Measurements from ENCODE around the gene CNNM4.

DNA sequence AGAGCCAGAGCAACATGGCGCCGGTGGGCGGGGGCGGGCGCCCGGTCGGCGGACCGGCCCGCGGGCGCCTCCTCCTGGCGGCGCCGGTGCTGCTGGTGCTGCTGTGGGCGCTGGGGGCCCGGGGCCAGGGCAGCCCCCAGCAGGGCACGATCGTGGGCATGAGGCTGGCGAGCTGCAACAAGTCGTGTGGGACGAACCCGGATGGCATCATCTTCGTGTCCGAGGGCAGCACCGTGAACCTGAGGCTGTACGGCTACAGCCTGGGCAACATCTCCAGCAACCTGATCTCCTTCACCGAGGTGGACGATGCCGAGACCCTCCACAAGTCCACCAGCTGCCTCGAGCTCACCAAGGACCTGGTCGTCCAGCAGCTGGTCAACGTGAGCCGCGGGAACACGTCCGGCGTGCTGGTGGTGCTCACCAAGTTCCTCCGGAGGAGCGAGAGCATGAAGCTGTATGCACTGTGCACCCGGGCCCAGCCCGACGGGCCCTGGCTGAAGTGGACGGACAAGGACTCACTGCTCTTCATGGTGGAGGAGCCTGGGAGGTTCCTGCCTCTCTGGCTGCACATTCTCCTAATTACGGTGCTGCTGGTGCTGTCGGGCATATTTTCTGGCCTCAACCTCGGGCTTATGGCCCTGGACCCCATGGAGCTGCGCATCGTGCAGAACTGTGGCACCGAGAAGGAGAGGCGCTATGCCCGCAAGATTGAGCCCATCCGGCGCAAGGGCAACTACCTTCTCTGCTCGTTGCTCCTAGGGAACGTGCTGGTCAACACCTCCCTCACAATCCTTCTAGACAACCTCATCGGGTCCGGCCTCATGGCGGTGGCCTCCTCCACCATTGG lies 507 bp downstream of the CNNM4 start:
- TF ChIP-seq EGR1 (IDR thresholded peaks at IDR 0.05; ENCODE audit: low read depth in 2 of 2) (no peak), SP1 (IDR thresholded peaks at IDR 0.05) (no peak), GABPA (IDR thresholded peaks at IDR 0.05 in 1 of 2, conservative IDR thresholded peaks at IDR 0.05 in 1 of 2) (no peak), RAD21 (IDR thresholded peaks at IDR 0.05) (no peak), TAF1 (conservative IDR thresholded peaks at IDR 0.05) (no peak), HNF4A (conservative IDR thresholded peaks at IDR 0.05) (no peak)
- TF ChIP-seq, protein P1, sequence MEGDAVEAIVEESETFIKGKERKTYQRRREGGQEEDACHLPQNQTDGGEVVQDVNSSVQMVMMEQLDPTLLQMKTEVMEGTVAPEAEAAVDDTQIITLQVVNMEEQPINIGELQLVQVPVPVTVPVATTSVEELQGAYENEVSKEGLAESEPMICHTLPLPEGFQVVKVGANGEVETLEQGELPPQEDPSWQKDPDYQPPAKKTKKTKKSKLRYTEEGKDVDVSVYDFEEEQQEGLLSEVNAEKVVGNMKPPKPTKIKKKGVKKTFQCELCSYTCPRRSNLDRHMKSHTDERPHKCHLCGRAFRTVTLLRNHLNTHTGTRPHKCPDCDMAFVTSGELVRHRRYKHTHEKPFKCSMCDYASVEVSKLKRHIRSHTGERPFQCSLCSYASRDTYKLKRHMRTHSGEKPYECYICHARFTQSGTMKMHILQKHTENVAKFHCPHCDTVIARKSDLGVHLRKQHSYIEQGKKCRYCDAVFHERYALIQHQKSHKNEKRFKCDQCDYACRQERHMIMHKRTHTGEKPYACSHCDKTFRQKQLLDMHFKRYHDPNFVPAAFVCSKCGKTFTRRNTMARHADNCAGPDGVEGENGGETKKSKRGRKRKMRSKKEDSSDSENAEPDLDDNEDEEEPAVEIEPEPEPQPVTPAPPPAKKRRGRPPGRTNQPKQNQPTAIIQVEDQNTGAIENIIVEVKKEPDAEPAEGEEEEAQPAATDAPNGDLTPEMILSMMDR (IDR thresholded peaks at IDR 0.05; ENCODE audit: low read depth, low read length, missing input control), result peak; percentile 52
- TF ChIP-seq, protein P2, sequence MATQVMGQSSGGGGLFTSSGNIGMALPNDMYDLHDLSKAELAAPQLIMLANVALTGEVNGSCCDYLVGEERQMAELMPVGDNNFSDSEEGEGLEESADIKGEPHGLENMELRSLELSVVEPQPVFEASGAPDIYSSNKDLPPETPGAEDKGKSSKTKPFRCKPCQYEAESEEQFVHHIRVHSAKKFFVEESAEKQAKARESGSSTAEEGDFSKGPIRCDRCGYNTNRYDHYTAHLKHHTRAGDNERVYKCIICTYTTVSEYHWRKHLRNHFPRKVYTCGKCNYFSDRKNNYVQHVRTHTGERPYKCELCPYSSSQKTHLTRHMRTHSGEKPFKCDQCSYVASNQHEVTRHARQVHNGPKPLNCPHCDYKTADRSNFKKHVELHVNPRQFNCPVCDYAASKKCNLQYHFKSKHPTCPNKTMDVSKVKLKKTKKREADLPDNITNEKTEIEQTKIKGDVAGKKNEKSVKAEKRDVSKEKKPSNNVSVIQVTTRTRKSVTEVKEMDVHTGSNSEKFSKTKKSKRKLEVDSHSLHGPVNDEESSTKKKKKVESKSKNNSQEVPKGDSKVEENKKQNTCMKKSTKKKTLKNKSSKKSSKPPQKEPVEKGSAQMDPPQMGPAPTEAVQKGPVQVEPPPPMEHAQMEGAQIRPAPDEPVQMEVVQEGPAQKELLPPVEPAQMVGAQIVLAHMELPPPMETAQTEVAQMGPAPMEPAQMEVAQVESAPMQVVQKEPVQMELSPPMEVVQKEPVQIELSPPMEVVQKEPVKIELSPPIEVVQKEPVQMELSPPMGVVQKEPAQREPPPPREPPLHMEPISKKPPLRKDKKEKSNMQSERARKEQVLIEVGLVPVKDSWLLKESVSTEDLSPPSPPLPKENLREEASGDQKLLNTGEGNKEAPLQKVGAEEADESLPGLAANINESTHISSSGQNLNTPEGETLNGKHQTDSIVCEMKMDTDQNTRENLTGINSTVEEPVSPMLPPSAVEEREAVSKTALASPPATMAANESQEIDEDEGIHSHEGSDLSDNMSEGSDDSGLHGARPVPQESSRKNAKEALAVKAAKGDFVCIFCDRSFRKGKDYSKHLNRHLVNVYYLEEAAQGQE (IDR thresholded peaks at IDR 0.05), result no peak
- TF ChIP-seq, protein P3, sequence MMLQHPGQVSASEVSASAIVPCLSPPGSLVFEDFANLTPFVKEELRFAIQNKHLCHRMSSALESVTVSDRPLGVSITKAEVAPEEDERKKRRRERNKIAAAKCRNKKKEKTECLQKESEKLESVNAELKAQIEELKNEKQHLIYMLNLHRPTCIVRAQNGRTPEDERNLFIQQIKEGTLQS (IDR thresholded peaks at IDR 0.05), result no peak
